ENCODE data around the gene TSPAN18. TPM values are rescaled to one million over a fixed set of nuclear protein-coding genes. Genes with fewer than 3 reads are reported as not detected.

TSPAN18 gene
- total RNA-seq, 1 donor from 2014 or later = 12.8 TPM

DNA sequence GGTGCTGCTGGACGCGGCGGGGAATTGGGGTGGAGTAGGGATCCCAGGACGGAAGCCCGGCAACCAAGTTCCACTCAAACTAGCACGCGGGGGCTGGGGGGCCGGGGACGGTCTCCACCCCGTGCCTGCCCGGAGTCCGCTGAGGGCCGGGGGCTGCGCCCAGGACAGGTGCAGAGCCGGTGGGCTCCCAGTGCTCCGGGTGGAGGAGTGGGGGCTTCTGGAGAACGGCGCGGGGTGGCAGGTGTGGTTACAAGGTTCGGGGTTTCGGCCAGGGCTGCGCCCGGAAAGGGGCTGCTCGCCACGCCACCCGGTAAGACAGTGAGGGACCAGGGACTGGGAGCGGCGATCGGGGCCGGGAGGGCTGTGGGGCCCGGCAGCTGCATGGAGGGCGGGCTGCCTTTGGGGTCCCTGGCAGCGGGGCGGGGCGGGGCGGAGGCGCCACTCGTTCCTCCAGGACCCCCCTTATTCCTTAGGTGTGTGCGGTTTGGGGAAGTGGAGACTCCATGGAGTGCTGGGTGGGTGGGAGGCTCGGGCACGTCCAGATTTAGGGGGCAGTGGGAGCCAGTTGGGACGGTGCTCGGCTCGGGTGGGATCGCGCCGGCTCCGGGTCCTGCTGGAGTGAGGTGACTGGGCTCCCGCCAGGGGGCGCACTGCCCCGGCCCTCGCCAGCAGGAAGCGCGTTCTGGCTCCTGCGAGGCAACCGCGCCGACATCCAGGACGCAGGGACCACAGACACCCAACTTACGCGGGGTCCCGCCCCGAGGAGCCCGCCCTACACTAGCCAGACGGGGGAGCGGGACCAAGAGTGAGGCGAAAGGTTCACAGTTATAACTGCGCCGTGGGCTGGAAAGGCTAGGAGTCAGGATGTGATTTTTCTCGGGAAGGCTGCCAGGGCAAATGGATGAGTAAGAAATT lies 868 bp downstream of the TSPAN18 start:
- Histone ChIP-seq H3K4me1 (peaks cover 36% of the 10 kb centered on the region), H3K9me3 (no peaks in the 10 kb centered on the region), H3K27ac (peak overlapping the region; percentile 74), H3K4me3 (peak overlapping the region; percentile 52 to 54), H3K36me3 (no peaks in the 10 kb centered on the region), H3K27me3 (no peaks in the 10 kb centered on the region)
- no peak for DNase-seq (ENCODE audit: extremely low spot score in 2 of 2)
- TF ChIP-seq POLR2AphosphoS5 (IDR thresholded peaks at IDR 0.05; ENCODE audit: insufficient read depth in 1 of 2, low read depth in 1 of 2) (peak in 1 of 2 donors; percentile 53), POLR2A (IDR thresholded peaks at IDR 0.05) (no peak)
- TF ChIP-seq, protein P1, sequence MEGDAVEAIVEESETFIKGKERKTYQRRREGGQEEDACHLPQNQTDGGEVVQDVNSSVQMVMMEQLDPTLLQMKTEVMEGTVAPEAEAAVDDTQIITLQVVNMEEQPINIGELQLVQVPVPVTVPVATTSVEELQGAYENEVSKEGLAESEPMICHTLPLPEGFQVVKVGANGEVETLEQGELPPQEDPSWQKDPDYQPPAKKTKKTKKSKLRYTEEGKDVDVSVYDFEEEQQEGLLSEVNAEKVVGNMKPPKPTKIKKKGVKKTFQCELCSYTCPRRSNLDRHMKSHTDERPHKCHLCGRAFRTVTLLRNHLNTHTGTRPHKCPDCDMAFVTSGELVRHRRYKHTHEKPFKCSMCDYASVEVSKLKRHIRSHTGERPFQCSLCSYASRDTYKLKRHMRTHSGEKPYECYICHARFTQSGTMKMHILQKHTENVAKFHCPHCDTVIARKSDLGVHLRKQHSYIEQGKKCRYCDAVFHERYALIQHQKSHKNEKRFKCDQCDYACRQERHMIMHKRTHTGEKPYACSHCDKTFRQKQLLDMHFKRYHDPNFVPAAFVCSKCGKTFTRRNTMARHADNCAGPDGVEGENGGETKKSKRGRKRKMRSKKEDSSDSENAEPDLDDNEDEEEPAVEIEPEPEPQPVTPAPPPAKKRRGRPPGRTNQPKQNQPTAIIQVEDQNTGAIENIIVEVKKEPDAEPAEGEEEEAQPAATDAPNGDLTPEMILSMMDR (IDR thresholded peaks at IDR 0.05) = peak; percentile 52 to 99 (median 80)
- intact Hi-C loops (cut with DNase I) = loop anchor here (2.0 to 10.0 kb wide), 3 partner anchors 39 to 167 kb away; no protein-coding TSS in a partner anchor

DNA sequence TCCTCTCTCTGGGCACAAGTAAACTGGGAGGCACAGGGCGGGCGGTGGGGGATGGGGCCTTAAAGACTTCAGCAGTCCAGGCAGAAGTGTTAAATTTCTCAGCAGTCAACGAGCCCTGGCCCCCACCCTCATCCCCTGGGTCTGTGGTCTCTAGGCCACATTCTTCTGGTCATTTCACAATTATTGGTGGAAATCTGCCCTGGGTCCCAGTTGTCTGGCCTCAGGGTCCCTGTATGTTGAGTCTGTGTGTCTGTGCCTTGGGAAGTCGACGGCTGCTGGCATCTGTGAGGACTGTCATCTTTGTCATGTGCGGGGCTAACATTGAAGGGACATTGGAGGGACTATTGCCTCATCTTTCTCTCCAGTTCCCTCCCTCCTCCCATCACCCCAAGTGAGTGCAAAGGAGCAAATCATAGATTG lies 1.7 kb downstream of the TSPAN18 start:
- Histone ChIP-seq H3K27me3 (no peaks in the 10 kb centered on the region), H3K4me3 (peak overlapping the region; percentile 52 to 54), H3K36me3 (no peaks in the 10 kb centered on the region), H3K27ac (peak overlapping the region; percentile 74), H3K9me3 (no peaks in the 10 kb centered on the region), H3K4me1 (peaks cover 36% of the 10 kb centered on the region)
- no peak for DNase-seq (ENCODE audit: extremely low spot score in 2 of 2)
- intact Hi-C loops (cut with DNase I) = loop anchor here (2.0 to 10.0 kb wide), 3 partner anchors 38 to 166 kb away; no protein-coding TSS in a partner anchor
- no peak for TF ChIP-seq POLR2A (IDR thresholded peaks at IDR 0.05)
- no peak for TF ChIP-seq POLR2AphosphoS5 (IDR thresholded peaks at IDR 0.05; ENCODE audit: insufficient read depth in 1 of 2, low read depth in 1 of 2)
- TF ChIP-seq, protein P1 (IDR thresholded peaks at IDR 0.05) = no peak

DNA sequence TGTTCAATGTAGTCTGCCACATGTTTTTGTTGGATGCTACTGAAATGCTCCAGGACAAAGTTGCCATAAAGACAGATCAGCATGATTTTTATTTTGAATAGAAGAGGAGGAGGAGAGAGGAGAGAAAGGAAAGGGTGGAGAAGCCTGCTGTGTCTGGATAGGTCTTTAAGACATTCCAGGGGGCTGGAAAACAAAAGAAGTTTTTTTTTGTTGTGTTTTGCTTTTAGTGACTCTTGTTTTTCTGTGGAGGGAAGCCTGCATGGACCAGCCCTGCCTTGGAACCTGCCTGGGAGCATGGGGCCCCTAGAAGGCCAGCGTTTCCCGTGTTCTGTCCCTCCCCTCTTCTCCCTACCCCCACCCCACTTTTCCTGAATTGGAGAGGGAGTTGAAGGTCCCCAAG lies 2.3 kb downstream of the TSPAN18 start:
- no peak overlapping the region for H3K27ac ChIP-seq
- H3K36me3 ChIP-seq = no peaks in the 10 kb centered on the region
- TF ChIP-seq, protein P1 (IDR thresholded peaks at IDR 0.05) = no peak
- TF ChIP-seq POLR2A (IDR thresholded peaks at IDR 0.05) (no peak), POLR2AphosphoS5 (IDR thresholded peaks at IDR 0.05; ENCODE audit: insufficient read depth in 1 of 2, low read depth in 1 of 2) (no peak)
- no peak overlapping the region for H3K4me3 ChIP-seq
- no peak for DNase-seq (ENCODE audit: extremely low spot score in 2 of 2)
- H3K9me3 ChIP-seq = no peaks in the 10 kb centered on the region
- intact Hi-C loops (cut with DNase I) = loop anchor here (2.0 to 10.0 kb wide), 3 partner anchors 38 to 166 kb away; no protein-coding TSS in a partner anchor
- peaks cover 36% of the 10 kb centered on the region for H3K4me1 ChIP-seq
- no peaks in the 10 kb centered on the region for H3K27me3 ChIP-seq

DNA sequence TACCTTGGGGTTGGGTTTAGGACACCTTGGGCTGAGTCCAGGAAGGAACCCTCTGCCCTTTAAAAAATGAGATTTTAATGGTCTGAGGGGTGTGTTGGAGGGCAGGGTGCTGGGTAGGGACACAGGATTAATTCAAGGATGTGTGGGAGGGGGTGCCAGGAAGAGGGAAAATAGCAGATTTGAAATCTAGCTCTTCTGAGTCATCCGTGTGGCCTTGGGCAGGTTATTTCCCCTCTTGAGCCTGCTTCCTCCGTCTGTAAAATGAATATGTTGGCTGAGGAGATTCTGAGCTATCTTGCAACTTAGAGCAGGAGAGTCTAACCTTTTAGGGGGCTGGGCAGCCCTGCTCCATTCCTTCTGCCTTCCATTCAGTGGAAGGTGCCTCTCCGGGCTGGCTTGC lies 3.0 kb downstream of the TSPAN18 start:
- intact Hi-C loops (cut with DNase I) = loop anchor here (2.0 to 10.0 kb wide), 3 partner anchors 37 to 165 kb away; no protein-coding TSS in a partner anchor
- H3K27ac ChIP-seq = peak overlapping the region; percentile 9
- H3K4me3 ChIP-seq = no peak overlapping the region
- H3K36me3 ChIP-seq = no peaks in the 10 kb centered on the region
- H3K27me3 ChIP-seq = no peaks in the 10 kb centered on the region
- DNase-seq (ENCODE audit: extremely low spot score in 2 of 2) = no peak
- no peaks in the 10 kb centered on the region for H3K9me3 ChIP-seq
- peaks cover 36% of the 10 kb centered on the region for H3K4me1 ChIP-seq
- TF ChIP-seq POLR2A (IDR thresholded peaks at IDR 0.05) = no peak
- TF ChIP-seq, protein P1 (IDR thresholded peaks at IDR 0.05) = no peak
- TF ChIP-seq POLR2AphosphoS5 (IDR thresholded peaks at IDR 0.05; ENCODE audit: insufficient read depth in 1 of 2, low read depth in 1 of 2) = no peak

All from vagina (tissue), 2 donors.